CD4-positive, alpha-beta T cell (primary cell): ENCODE measurements around the gene KCNN1. TPM values are rescaled to one million over a fixed set of nuclear protein-coding genes. Genes with fewer than 3 reads are reported as not detected.

Experiments
- ATAC-seq: fragments of 200-7000 bp; cut with Tn5 transposase; one replicate; pipeline ENCODE4 v1.10.0; 2022; ENCODE audit warnings: mild to moderate bottlenecking; ENCODE audit not compliant: poor library complexity
- CTCF ChIA-PET: fragments of 350-600 bp; sonication (Branson Sonifier 250); formaldehyde crosslinking; loops from one replicate; lab custom pipeline; 2021; ENCODE audit warnings: antibody characterized with exemption, inconsistent platforms; lab: Charles Lee
- POLR2A ChIA-PET: fragments of 350-600 bp; sonication (Branson Sonifier 250); formaldehyde crosslinking; loops from one replicate; lab custom pipeline; 2021; ENCODE audit warnings: antibody characterized with exemption, inconsistent platforms; lab: Charles Lee
- DNase-seq, 14 experiments: peaks; one replicate each; pipeline ENCODE4 v3.0.0-alpha.2; 2013 to 2020; ENCODE audit warnings: mixed read lengths in 2 of 14
- H3K27ac ChIP-seq, 2 donors: one replicate each; pipeline versions ENCODE4 v1.5.1 to v1.7.0; 2013; ENCODE audit warnings: low read length in 2 of 2, low read depth in 1 of 2, mild to moderate bottlenecking in 1 of 2
- H3K27me3 ChIP-seq, 2 experiments: 1 replicate in 1 of 2; 2 replicates in 1 of 2; pipeline versions ENCODE4 v1.6.1 to v1.7.0; 2013; ENCODE audit warnings: low read length in 2 of 2, control low read depth in 1 of 2, mild to moderate bottlenecking in 1 of 2, moderate library complexity in 1 of 2; ENCODE audit not compliant: insufficient read depth in 2 of 2, control insufficient read depth in 1 of 2
- H3K36me3 ChIP-seq: one replicate; pipeline ENCODE4 v1.6.1; 2013; ENCODE audit warnings: low read length, control low read depth; ENCODE audit not compliant: insufficient read depth
- H3K4me1 ChIP-seq: one replicate; pipeline ENCODE4 v1.6.1; 2013; ENCODE audit warnings: low read length, control low read depth; ENCODE audit not compliant: insufficient read depth
- H3K4me3 ChIP-seq: one replicate; pipeline ENCODE4 v1.5.1; 2013; ENCODE audit warnings: mild to moderate bottlenecking, low read length, moderate library complexity
- H3K9me3 ChIP-seq, 2 experiments: 1 replicate in 1 of 2; 2 replicates in 1 of 2; pipeline versions ENCODE4 v1.6.1 to v1.7.0; 2013; ENCODE audit warnings: low read length in 2 of 2, mild to moderate bottlenecking in 2 of 2, control low read depth in 1 of 2, moderate library complexity in 1 of 2; ENCODE audit not compliant: control insufficient read depth in 1 of 2, insufficient read depth in 1 of 2
- H3K27ac Mint-ChIP-seq: one replicate; pipeline ENCODE4 v1.8.0; 2020; ENCODE audit warnings: mixed read lengths
- H3K27me3 Mint-ChIP-seq: one replicate; pipeline ENCODE4 v1.8.0; 2021; ENCODE audit warnings: mixed read lengths
- H3K36me3 Mint-ChIP-seq: one replicate; pipeline ENCODE4 v1.8.0; 2021; ENCODE audit warnings: low read depth, mixed read lengths
- H3K4me1 Mint-ChIP-seq: one replicate; pipeline ENCODE4 v1.8.0; 2021; ENCODE audit warnings: low read depth, mixed read lengths
- H3K4me3 Mint-ChIP-seq: one replicate; pipeline ENCODE4 v1.8.0; 2020; ENCODE audit warnings: mild to moderate bottlenecking, mixed read lengths
- H3K9me3 Mint-ChIP-seq: one replicate; pipeline ENCODE4 v1.8.0; 2020; ENCODE audit warnings: mixed read lengths
- intact Hi-C, 2 experiments: fragments of 100-400 bp; cut with DNase I in 1 of 2; cut with micrococcal nuclease in 1 of 2; formaldehyde crosslinking; loops; one replicate each; pipeline versions ENCODE4 v1.15.1 to v1.9.0; 2023 to 2025; cut with DNase I, micrococcal nuclease
- total RNA-seq, 174 experiments: library from RNA in 2 of 174; stranded (reverse) in 2 of 174; gene quantifications; one replicate each; pipeline ENCODE4 v1.2.3 and lab custom pipeline; 2021 to 2026
- TF ChIP-seq, protein P1 (sequence below): fragments of 200-600 bp; IDR thresholded peaks from one replicate; pipeline ENCODE4 v1.8.0; 2022; ENCODE audit warnings: antibody characterized with exemption, mild to moderate bottlenecking

The KCNN1 gene
- total RNA-seq, 2 experiments from 2014 or later, result not detected

DNA sequence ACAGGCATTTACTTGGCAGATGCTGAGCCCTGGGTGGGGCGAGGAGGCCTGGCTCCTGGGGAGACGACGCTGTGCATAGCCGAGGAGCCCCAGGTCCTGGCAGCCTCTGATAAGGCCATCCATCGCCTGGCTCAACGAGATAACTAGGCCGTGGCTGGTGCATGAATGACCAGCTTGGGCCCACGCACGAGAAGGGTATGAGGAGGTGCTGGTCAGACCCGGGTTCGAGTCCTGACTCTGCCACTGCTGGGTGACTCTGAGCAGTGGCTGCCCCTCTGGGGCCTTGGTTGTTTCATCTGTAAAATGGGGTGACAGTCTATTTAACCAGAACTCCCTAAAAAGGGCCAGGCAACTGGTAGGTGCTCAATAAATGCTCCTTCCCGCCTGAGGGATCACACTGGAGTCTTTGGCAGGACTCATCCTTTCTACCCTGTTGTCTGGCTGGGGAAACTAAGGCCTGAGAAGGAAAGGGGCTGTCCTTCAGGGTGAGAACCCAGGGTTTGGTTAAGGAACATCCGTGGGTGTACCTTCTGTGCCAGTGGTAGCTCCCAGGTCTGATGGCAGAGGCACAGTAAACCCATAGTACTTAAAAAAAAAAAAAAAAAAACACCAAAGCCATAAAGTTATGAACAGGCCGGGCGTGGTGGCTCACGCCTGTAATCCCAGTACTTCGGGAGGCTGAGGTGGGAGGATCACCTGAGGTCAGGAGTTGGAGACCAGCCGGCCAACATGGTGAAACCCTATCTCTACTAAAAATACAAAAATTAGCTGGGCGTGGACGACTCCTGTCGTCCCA, 33.0 kb downstream of the KCNN1 start:
- Mint-ChIP-seq H3K36me3 (peaks cover 6% of the 10 kb centered on the region), H3K27me3 (peaks cover 4% of the 10 kb centered on the region), H3K27ac (peak overlapping the region; percentile 98), H3K4me3 (peak overlapping the region; percentile 85), H3K4me1 (peaks cover 28% of the 10 kb centered on the region), H3K9me3 (no peaks in the 10 kb centered on the region)
- Histone ChIP-seq H3K4me1 (peaks cover 49% of the 10 kb centered on the region), H3K36me3 (no peaks in the 10 kb centered on the region), H3K27me3 (no peaks in the 10 kb centered on the region), H3K27ac (peak overlapping the region; percentile 91 to 95), H3K9me3 (no peaks in the 10 kb centered on the region), H3K4me3 (peak overlapping the region; percentile 92)
- TF ChIP-seq, protein P1, sequence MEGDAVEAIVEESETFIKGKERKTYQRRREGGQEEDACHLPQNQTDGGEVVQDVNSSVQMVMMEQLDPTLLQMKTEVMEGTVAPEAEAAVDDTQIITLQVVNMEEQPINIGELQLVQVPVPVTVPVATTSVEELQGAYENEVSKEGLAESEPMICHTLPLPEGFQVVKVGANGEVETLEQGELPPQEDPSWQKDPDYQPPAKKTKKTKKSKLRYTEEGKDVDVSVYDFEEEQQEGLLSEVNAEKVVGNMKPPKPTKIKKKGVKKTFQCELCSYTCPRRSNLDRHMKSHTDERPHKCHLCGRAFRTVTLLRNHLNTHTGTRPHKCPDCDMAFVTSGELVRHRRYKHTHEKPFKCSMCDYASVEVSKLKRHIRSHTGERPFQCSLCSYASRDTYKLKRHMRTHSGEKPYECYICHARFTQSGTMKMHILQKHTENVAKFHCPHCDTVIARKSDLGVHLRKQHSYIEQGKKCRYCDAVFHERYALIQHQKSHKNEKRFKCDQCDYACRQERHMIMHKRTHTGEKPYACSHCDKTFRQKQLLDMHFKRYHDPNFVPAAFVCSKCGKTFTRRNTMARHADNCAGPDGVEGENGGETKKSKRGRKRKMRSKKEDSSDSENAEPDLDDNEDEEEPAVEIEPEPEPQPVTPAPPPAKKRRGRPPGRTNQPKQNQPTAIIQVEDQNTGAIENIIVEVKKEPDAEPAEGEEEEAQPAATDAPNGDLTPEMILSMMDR, result no peak
- intact Hi-C loops, result loop anchor here (1.0 to 5.0 kb wide), 5 partner anchors 117 to 298 kb away; partner anchors contain the start of genes RPL18A (in 2 of the 2) and PIK3R2 (in 1 of the 2)
- ChIA-PET CTCF (interaction anchor here (0.8 to 2.6 kb wide), 6 partner anchors 21 to 394 kb away, joined by 3 to 14 read pairs (median 4); partner anchors contain the start of genes CCDC124 and RPL18A), POLR2A (interaction anchor here (0.6 to 2.7 kb wide), 21 partner anchors 13 to 280 kb away, joined by 3 to 19 read pairs (median 6); partner anchors contain the start of genes CCDC124, FCHO1, IL12RB1 and JAK3)
- DNase-seq, result peak in 2 of 14 experiments; percentile 31 to 58
- no peak for ATAC-seq

DNA sequence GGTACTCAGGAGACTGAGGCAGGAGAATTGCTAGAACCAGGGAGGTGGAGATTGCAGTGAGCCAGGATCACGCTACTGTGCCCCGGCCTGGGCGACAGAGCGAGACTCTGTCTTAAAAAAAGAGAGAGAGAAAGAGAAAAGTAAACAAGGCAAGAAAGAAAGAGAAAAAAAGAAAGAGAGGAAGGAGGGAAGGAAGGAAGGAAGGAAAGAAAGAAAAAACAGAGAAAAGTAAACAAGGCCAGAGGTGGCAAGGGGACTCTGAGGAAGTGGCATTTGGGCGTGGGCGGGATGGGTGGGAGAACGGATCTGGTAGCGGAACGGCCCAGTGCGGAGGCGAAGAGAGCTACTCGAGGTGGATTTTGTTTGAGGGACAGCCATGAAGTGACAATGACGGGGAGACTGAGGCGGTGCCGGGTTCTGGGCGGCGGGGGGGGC, 33.6 kb downstream of the KCNN1 start:
- H3K36me3 Mint-ChIP-seq, result peaks cover 6% of the 10 kb centered on the region
- intact Hi-C loops, result loop anchor here (2.0 to 5.0 kb wide), 3 partner anchors 117 to 152 kb away; partner anchors contain the start of genes PIK3R2 (in 1 of the 2) and RPL18A (in 1 of the 2)
- TF ChIP-seq, protein P1, result no peak
- Histone ChIP-seq H3K4me3 (peak overlapping the region; percentile 92), H3K27me3 (no peaks in the 10 kb centered on the region), H3K36me3 (no peaks in the 10 kb centered on the region), H3K27ac (peak overlapping the region; percentile 91 to 95), H3K9me3 (no peaks in the 10 kb centered on the region), H3K4me1 (peaks cover 49% of the 10 kb centered on the region)
- peaks cover 28% of the 10 kb centered on the region for H3K4me1 Mint-ChIP-seq
- ChIA-PET CTCF (interaction anchor here (0.8 to 2.6 kb wide), 6 partner anchors 21 to 395 kb away, joined by 3 to 14 read pairs (median 4); partner anchors contain the start of genes CCDC124 and RPL18A), POLR2A (interaction anchor here (0.6 to 2.7 kb wide), 28 partner anchors 10 to 304 kb away, joined by 3 to 19 read pairs (median 6); partner anchors contain the start of genes CCDC124, FCHO1, IL12RB1 and JAK3)
- H3K27me3 Mint-ChIP-seq, result peaks cover 4% of the 10 kb centered on the region
- peak overlapping the region; percentile 85 for H3K4me3 Mint-ChIP-seq
- ATAC-seq (peak; percentile 2), DNase-seq (peak in 1 of 14 experiments; percentile 10)
- H3K27ac Mint-ChIP-seq, result peak overlapping the region; percentile 98
- no peaks in the 10 kb centered on the region for H3K9me3 Mint-ChIP-seq
